ENCODE measurements around the gene MARK3. TPM values are rescaled to one million over a fixed set of nuclear protein-coding genes. Genes with fewer than 3 reads are reported as not detected.

MARK3 gene
- total and polyA plus RNA-seq, 2 donors (not counting 1 experiment from before 2014, with no cell fraction given): 73.0 to 142 TPM

GRCh38 chr14:103476631-103477030 is 91.4 kb downstream of the MARK3 start:
- H3K27ac ChIP-seq (ENCODE audit: low read length in 2 of 2): no peak overlapping the region
- Mint-ChIP-seq H3K9me3 (ENCODE audit: insufficient read depth) (no peaks in the 10 kb centered on the region), H3K27me3 (no peaks in the 10 kb centered on the region), H3K27ac (no peak overlapping the region), H3K4me3 (no peak overlapping the region), H3K4me1 (peaks cover 16% of the 10 kb centered on the region)
- TF ChIP-seq EZH2 (IDR thresholded peaks at IDR 0.05; ENCODE audit: borderline replicate concordance, insufficient read depth, low read depth, low read length, poor library complexity, severe bottlenecking): no peak
- TF ChIP-seq CTCF (IDR thresholded peaks at IDR 0.05): no peak
- H3K4me2 ChIP-seq (replicated peaks; ENCODE audit: low read depth, low read length, poor library complexity, severe bottlenecking): no peak overlapping the region
- no peak overlapping the region for H3K4me3 ChIP-seq (ENCODE audit: control extremely low read depth in 1 of 5, extremely low read depth in 1 of 5, insufficient read depth in 1 of 5, low read depth in 2 of 5, low read length in 4 of 5)
- H3K4me1 ChIP-seq (ENCODE audit: control insufficient read depth in 2 of 2, insufficient read depth in 2 of 2, low read length in 2 of 2): peaks cover 17 to 18% of the 10 kb centered on the region in 2 donors
- no peaks in the 10 kb centered on the region for H3K9me3 ChIP-seq (ENCODE audit: control extremely low read depth in 1 of 3, control insufficient read depth in 2 of 3, insufficient read depth in 1 of 3, low read length in 2 of 3)
- peaks cover 3 to 46% of the 10 kb centered on the region in 2 experiments for H3K36me3 ChIP-seq (replicated peaks in 1 of 2; ENCODE audit: control extremely low read depth in 1 of 2, control insufficient read depth in 1 of 2, extremely low read depth in 1 of 2, insufficient read depth in 2 of 2, low read length in 1 of 2)
- no peak for DNase-seq
- no CpG with 5 or more reads among the region's 5 CpGs for WGBS (ENCODE audit: insufficient coverage)
- H3K9ac ChIP-seq (ENCODE audit: low read length): no peak overlapping the region
- no peak for ATAC-seq (ENCODE audit: low read depth)
- no peaks in the 10 kb centered on the region for H3K79me2 ChIP-seq (ENCODE audit: control insufficient read depth, insufficient read depth, low read length)
- intact Hi-C loops (cut with micrococcal nuclease): no loop called here
- H2AFZ ChIP-seq (ENCODE audit: insufficient read depth, low read depth, low read length, poor library complexity, severe bottlenecking): no peak overlapping the region
- CTCF ChIA-PET: interaction anchor here (0.6 kb wide), 1 partner anchor 446 kb away, joined by 3 read pairs; no protein-coding TSS in a partner anchor
- no peaks in the 10 kb centered on the region for H4K20me1 ChIP-seq (ENCODE audit: control insufficient read depth, insufficient read depth, low read length, poor library complexity, severe bottlenecking)
- POLR2A ChIA-PET: no interaction called here
- no peaks in the 10 kb centered on the region for H3K27me3 ChIP-seq (replicated peaks in 1 of 4; ENCODE audit: control extremely low read depth in 1 of 4, control insufficient read depth in 3 of 4, insufficient read depth in 4 of 4, low read length in 3 of 4)

DNA sequence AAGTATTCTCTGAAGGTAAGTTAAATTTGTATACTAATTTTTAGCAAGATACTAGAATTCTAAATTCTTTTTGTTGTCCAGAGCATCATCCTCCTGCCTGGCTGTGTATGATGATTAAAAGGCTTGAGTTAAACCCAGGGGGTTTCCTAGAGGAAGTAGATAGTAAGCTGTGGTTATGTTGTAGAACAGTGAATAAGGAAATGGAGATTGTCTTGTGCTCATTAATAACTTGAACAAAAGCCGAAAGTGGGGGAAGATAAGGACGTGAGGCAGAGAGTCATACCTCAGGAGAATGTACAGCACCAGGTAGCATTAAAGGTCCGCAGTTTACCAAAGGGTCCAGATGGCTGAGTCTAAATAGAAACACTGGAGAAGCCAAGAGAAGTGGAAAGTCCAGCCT is 95.4 kb downstream of the MARK3 start:
- Histone ChIP-seq H3K4me1 (ENCODE audit: control insufficient read depth in 2 of 2, insufficient read depth in 2 of 2, low read length in 2 of 2) (peaks cover 17 to 18% of the 10 kb centered on the region in 2 donors), H3K4me2 (replicated peaks; ENCODE audit: low read depth, low read length, poor library complexity, severe bottlenecking) (peak overlapping the region; percentile 58), H3K27me3 (replicated peaks in 1 of 4; ENCODE audit: control extremely low read depth in 1 of 4, control insufficient read depth in 3 of 4, insufficient read depth in 4 of 4, low read length in 3 of 4) (no peaks in the 10 kb centered on the region), H3K9me3 (ENCODE audit: control extremely low read depth in 1 of 3, control insufficient read depth in 2 of 3, insufficient read depth in 1 of 3, low read length in 2 of 3) (no peaks in the 10 kb centered on the region), H3K79me2 (ENCODE audit: control insufficient read depth, insufficient read depth, low read length) (no peaks in the 10 kb centered on the region), H3K9ac (ENCODE audit: low read length) (peak overlapping the region; percentile 11), H3K4me3 (ENCODE audit: control extremely low read depth in 1 of 5, extremely low read depth in 1 of 5, insufficient read depth in 1 of 5, low read depth in 2 of 5, low read length in 4 of 5) (peak overlapping the region in 2 of 5 experiments; percentile 1 to 4), H3K36me3 (replicated peaks in 1 of 2; ENCODE audit: control extremely low read depth in 1 of 2, control insufficient read depth in 1 of 2, extremely low read depth in 1 of 2, insufficient read depth in 2 of 2, low read length in 1 of 2) (peaks cover 5 to 59% of the 10 kb centered on the region in 2 experiments), H4K20me1 (ENCODE audit: control insufficient read depth, insufficient read depth, low read length, poor library complexity, severe bottlenecking) (no peaks in the 10 kb centered on the region), H2AFZ (ENCODE audit: insufficient read depth, low read depth, low read length, poor library complexity, severe bottlenecking) (no peak overlapping the region), H3K27ac (ENCODE audit: low read length in 2 of 2) (peak overlapping the region; percentile 52 to 75)
- Mint-ChIP-seq H3K4me1 (peaks cover 19% of the 10 kb centered on the region), H3K27ac (peak overlapping the region; percentile 61), H3K4me3 (peak overlapping the region; percentile 34), H3K9me3 (ENCODE audit: insufficient read depth) (no peaks in the 10 kb centered on the region), H3K27me3 (no peaks in the 10 kb centered on the region)
- ChIA-PET POLR2A (no interaction called here), CTCF (interaction anchor here (0.6 to 1.0 kb wide), 2 partner anchors 19 to 36 kb away, joined by 6 to 7 read pairs; no protein-coding TSS in a partner anchor)
- WGBS (ENCODE audit: insufficient coverage): 13% methylated on average over 3 of the region's 3 CpGs
- DNase-seq (peak; percentile 76), ATAC-seq (ENCODE audit: low read depth) (peak; percentile 93)
- TF ChIP-seq EZH2 (IDR thresholded peaks at IDR 0.05; ENCODE audit: borderline replicate concordance, insufficient read depth, low read depth, low read length, poor library complexity, severe bottlenecking) (no peak), CTCF (IDR thresholded peaks at IDR 0.05) (no peak)
- intact Hi-C loops (cut with micrococcal nuclease): no loop called here

Data from B cell (primary cell).